ENCODE measurements around the gene CELF2. TPM values are rescaled to one million over a fixed set of nuclear protein-coding genes. Genes with fewer than 3 reads are reported as not detected.
A peak's percentile ranks its signal among the peaks of the same experiment; 100 is the strongest.

The CELF2 gene
- total RNA-seq, result 10 to 100 TPM in 3 of 4 donors, 1 to 10 TPM in 1; 8.7 to 28.6 (median 22.9) TPM

DNA sequence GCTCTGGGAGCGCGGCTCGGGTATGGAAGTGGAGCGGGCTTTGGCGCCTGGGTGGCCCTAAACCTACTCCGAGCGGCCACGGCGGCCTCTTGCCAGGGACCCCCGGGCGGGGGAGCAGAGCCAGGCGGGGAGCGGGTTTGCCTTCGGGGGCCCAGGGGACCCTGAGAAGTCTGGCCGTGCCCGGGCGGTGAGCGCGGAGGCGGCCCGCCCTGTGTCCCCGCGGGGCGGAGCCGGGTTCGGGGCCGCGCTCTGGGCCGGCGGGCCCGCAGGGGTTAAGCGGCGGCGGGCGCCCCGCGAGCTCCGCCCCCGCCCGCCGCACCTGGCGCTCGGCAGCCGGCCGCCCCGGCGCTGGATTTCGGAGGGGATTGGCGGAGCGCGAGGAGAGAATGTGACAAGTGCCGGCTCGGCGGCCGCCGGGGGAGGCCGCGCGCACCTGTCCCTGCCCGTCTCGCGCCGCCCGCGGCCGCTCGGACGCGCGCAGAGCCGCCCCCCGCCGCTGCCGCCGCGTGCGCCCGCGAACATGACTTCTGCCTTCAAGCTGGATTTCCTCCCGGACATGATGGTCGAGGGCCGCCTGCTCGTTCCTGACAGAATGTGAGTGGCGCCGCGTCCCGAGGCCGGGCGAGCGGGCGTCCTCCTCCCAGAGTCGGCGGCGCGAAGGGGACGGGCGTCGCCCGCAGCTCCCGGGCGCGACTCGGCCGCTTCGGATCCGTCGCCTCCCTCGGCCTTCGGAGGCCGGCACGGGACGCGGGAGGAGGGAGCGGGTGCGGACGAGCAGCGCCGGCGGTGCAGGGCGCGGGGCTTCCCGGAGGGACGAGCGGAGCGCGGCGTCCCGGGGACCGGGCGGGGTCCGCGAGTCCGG, at the start of gene CELF2:
Gene CELF2 (plus strand): TSS at position 303 of the 862 bp plus-strand sequence. CDS start 218 bp downstream, at position 521.
- Histone ChIP-seq H3K36me3 (no peaks in the 10 kb centered on the region), H3K27ac (peak within 1 kb of the TSS; percentile 96), H3K9me3 (no peaks in the 10 kb centered on the region), H3K4me1 (peaks cover 30% of the 10 kb centered on the region), H3K27me3 (peaks cover 18% of the 10 kb centered on the region), H3K4me3 (peak within 1 kb of the TSS; percentile 91)
- 0% methylated on average over 9 of the region's 133 CpGs for WGBS
- TF ChIP-seq POLR2AphosphoS5 (IDR thresholded peaks at IDR 0.05), result peak in 1 of 3 donors; percentile 30
- TF ChIP-seq EP300 (IDR thresholded peaks at IDR 0.05), result no peak
- peak; percentile 13 to 75 for TF ChIP-seq POLR2A (IDR thresholded peaks at IDR 0.05)
- TF ChIP-seq, protein P1, sequence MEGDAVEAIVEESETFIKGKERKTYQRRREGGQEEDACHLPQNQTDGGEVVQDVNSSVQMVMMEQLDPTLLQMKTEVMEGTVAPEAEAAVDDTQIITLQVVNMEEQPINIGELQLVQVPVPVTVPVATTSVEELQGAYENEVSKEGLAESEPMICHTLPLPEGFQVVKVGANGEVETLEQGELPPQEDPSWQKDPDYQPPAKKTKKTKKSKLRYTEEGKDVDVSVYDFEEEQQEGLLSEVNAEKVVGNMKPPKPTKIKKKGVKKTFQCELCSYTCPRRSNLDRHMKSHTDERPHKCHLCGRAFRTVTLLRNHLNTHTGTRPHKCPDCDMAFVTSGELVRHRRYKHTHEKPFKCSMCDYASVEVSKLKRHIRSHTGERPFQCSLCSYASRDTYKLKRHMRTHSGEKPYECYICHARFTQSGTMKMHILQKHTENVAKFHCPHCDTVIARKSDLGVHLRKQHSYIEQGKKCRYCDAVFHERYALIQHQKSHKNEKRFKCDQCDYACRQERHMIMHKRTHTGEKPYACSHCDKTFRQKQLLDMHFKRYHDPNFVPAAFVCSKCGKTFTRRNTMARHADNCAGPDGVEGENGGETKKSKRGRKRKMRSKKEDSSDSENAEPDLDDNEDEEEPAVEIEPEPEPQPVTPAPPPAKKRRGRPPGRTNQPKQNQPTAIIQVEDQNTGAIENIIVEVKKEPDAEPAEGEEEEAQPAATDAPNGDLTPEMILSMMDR (IDR thresholded peaks at IDR 0.05), result no peak
- peak; percentile 75 to 86 for DNase-seq (ENCODE audit: low spot score in 2 of 2)

DNA sequence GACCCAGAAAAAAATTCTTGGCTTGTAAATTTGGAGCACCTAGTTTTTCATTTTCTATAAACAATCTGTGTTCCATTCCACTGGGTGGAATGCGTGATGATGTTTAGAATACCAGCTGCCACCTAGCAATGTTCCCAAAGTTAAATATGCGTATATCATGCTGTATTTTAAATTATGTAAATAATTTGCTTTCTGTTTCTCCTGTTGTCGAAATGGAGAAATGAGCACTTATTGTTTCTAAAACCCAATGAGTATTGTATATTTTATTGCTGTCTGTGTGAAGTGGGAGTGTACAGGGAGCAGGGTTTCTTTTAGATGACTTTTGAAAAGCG, 49.4 kb upstream of the CELF2 start:
- WGBS, result 93% methylated on average over 4 of the region's 4 CpGs
- no peaks in the 10 kb centered on the region for H3K27me3 ChIP-seq
- DNase-seq (ENCODE audit: low spot score in 2 of 2), result no peak
- H3K4me3 ChIP-seq, result no peak overlapping the region
- H3K36me3 ChIP-seq, result no peaks in the 10 kb centered on the region
- no peaks in the 10 kb centered on the region for H3K4me1 ChIP-seq
- H3K27ac ChIP-seq, result no peak overlapping the region
- H3K9me3 ChIP-seq, result no peaks in the 10 kb centered on the region
- TF ChIP-seq EP300 (IDR thresholded peaks at IDR 0.05), result no peak
- no peak for TF ChIP-seq POLR2A (IDR thresholded peaks at IDR 0.05)
- TF ChIP-seq, protein P1 (IDR thresholded peaks at IDR 0.05), result no peak
- TF ChIP-seq POLR2AphosphoS5 (IDR thresholded peaks at IDR 0.05), result no peak

DNA sequence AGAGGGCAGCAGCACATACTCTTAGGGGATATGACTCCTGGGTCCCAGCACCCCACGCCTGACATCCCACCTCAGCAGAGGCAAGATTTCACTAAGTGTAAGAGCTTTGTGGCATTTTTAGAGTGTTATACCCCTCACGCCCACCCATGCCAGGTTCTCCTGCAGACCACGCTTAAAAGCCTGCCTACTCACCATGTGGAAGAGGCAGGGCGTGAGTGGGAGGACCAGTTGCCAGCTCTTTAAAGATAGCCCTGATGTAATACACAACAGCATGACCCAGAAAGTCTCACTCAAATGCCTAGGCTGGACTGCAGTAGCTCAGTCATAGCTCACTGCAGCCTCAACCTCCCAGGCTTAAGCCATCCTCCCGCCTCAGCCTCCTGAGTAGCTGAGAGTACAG, 44.4 kb upstream of the CELF2 start:
- Histone ChIP-seq H3K4me3 (no peak overlapping the region), H3K36me3 (no peaks in the 10 kb centered on the region), H3K27ac (no peak overlapping the region), H3K4me1 (no peaks in the 10 kb centered on the region), H3K9me3 (no peaks in the 10 kb centered on the region), H3K27me3 (no peaks in the 10 kb centered on the region)
- TF ChIP-seq, protein P1 (IDR thresholded peaks at IDR 0.05), result no peak
- no peak for TF ChIP-seq POLR2AphosphoS5 (IDR thresholded peaks at IDR 0.05)
- no peak for TF ChIP-seq EP300 (IDR thresholded peaks at IDR 0.05)
- TF ChIP-seq POLR2A (IDR thresholded peaks at IDR 0.05), result no peak
- no peak for DNase-seq (ENCODE audit: low spot score in 2 of 2)
- 91% methylated on average over 5 of the region's 5 CpGs for WGBS

DNA sequence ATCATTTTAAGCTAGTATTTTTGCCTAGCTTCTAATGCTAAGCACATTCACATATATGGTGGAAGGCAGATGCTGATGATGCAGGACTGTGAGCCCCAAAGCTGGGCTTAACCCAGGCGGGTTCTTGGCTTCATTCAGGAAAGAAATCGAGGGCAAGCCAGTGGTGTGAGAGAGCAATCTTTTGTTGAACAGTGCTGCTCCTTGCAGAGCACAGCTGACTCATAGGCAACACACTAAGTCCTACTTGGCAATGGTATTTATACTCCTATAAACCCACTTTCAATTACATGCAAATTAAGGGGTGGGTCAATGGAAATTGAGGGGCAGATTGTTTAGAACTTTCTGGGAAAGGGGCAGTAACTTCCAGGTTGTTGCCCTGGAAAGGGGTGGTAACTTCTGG, 42.0 kb upstream of the CELF2 start:
- WGBS, result 89% methylated on average over 2 of the region's 2 CpGs
- no peaks in the 10 kb centered on the region for H3K4me1 ChIP-seq
- H3K27me3 ChIP-seq, result no peaks in the 10 kb centered on the region
- TF ChIP-seq POLR2AphosphoS5 (IDR thresholded peaks at IDR 0.05) (no peak), POLR2A (IDR thresholded peaks at IDR 0.05) (no peak), EP300 (IDR thresholded peaks at IDR 0.05) (no peak)
- TF ChIP-seq, protein P1 (IDR thresholded peaks at IDR 0.05), result no peak
- DNase-seq (ENCODE audit: low spot score in 2 of 2), result no peak
- no peak overlapping the region for H3K4me3 ChIP-seq
- H3K9me3 ChIP-seq, result no peaks in the 10 kb centered on the region
- H3K27ac ChIP-seq, result no peak overlapping the region
- H3K36me3 ChIP-seq, result no peaks in the 10 kb centered on the region

DNA sequence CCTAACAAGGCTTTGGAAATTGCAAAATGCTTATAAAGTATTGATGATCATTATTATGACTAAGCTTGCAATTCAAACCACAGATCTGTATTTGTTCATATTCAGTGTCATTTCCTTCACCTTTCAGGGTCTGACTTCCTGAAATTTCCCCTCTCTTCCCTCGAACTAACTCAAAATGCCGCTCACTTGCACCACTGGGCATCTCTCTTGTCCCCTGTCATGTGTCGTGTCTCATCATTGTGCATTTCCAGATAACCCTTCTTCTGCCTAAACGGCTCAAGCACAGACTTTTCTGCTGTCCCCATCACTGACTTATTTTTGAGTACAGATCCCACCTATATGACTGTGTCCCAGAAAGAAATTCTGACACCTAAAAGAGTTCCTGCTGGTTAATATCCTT, 41.0 kb upstream of the CELF2 start:
- no peak for TF ChIP-seq POLR2AphosphoS5 (IDR thresholded peaks at IDR 0.05)
- Histone ChIP-seq H3K36me3 (no peaks in the 10 kb centered on the region), H3K4me1 (no peaks in the 10 kb centered on the region), H3K27ac (peak overlapping the region; percentile 39), H3K27me3 (no peaks in the 10 kb centered on the region), H3K4me3 (no peak overlapping the region), H3K9me3 (no peaks in the 10 kb centered on the region)
- no peak for DNase-seq (ENCODE audit: low spot score in 2 of 2)
- WGBS, result 70% methylated on average over 4 of the region's 4 CpGs

Data from suprapubic skin (tissue), 4 donors.